DND-41 (cell line): ENCODE results near the gene SLFN12L.

Experiments used
- ATAC-seq: fragments of 200-7000 bp; cut with Tn5 transposase; 3 replicates; pipeline ENCODE4 v1.9.1; 2021; ENCODE audit warnings: low read depth; ENCODE audit not compliant: insufficient read depth
- DNase-seq: peaks from one replicate; pipeline ENCODE4 v3.0.0-alpha.2; 2020
- H2AFZ ChIP-seq: 2 replicates; pipeline ENCODE4 v1.6.0; 2012; ENCODE audit warnings: low read depth, low read length
- H3K27ac ChIP-seq: 2 replicates; pipeline ENCODE4 v1.5.1; 2012; ENCODE audit warnings: low read length, inconsistent platforms
- H3K27me3 ChIP-seq: fragments of 200-600 bp; sonication (generic); 2 replicates; pipeline ENCODE4 v1.6.0; 2012; ENCODE audit warnings: low read length, mild to moderate bottlenecking, inconsistent platforms; ENCODE audit not compliant: insufficient read depth, poor library complexity
- H3K36me3 ChIP-seq: 2 replicates; pipeline ENCODE4 v1.5.1; 2012; ENCODE audit warnings: low read length, inconsistent platforms; ENCODE audit not compliant: insufficient read depth
- H3K4me1 ChIP-seq: 2 replicates; pipeline ENCODE4 v1.5.1; 2012; ENCODE audit warnings: mild to moderate bottlenecking, low read length; ENCODE audit not compliant: insufficient read depth
- H3K4me2 ChIP-seq: 2 replicates; pipeline ENCODE4 v1.6.0; 2012; ENCODE audit warnings: mild to moderate bottlenecking, moderate library complexity, low read length, inconsistent platforms; ENCODE audit not compliant: insufficient read depth
- H3K4me3 ChIP-seq, 2 experiments: fragments of 200-600 bp in 1 of 2; shearing (Covaris generic) in 1 of 2; 2 replicates each; pipeline ENCODE4 v1.5.1; 2012 to 2016; ENCODE audit warnings: inconsistent platforms in 2 of 2, low read length in 2 of 2, mild to moderate bottlenecking in 2 of 2, low read depth in 1 of 2, moderate library complexity in 1 of 2
- H3K79me2 ChIP-seq: 2 replicates; pipeline ENCODE4 v1.6.0; 2012; ENCODE audit warnings: low read length, inconsistent platforms; ENCODE audit not compliant: insufficient read depth
- H3K9ac ChIP-seq: 2 replicates; pipeline ENCODE4 v1.6.0; 2012; ENCODE audit warnings: low read depth, mild to moderate bottlenecking, inconsistent platforms, low read length, moderate library complexity
- H3K9me3 ChIP-seq: 2 replicates; pipeline ENCODE4 v1.5.1; 2012; ENCODE audit warnings: low read length, moderate library complexity, mild to moderate bottlenecking, inconsistent platforms; ENCODE audit not compliant: insufficient read depth, severe bottlenecking
- H4K20me1 ChIP-seq: 2 replicates; pipeline ENCODE4 v1.6.0; 2012; ENCODE audit warnings: low read length; ENCODE audit not compliant: insufficient read depth
- CTCF ChIP-seq: IDR thresholded peaks from 2 replicates; pipeline ENCODE4 v1.5.1; 2012; ENCODE audit warnings: borderline replicate concordance, low read length, moderate library complexity, mild to moderate bottlenecking; ENCODE audit not compliant: poor library complexity, severe bottlenecking; ENCODE audit errors: extremely low read depth
- EZH2 ChIP-seq: IDR thresholded peaks from 3 replicates; pipeline ENCODE4 v1.6.1; 2012; ENCODE audit warnings: borderline replicate concordance, low read depth, mild to moderate bottlenecking, moderate library complexity, low read length, inconsistent platforms; ENCODE audit not compliant: severe bottlenecking

SLFN12L gene

GRCh38 chr17:35537601-35538141 is at the start of gene SLFN12L:
Gene SLFN12L, minus strand, starts transcription at chr17:35537678. Its CDS starts 15,314 bp downstream, at chr17:35522364.
- no peak for TF ChIP-seq EZH2
- TF ChIP-seq CTCF, result no peak
- H3K79me2 ChIP-seq, result peaks cover 74% of the 10 kb centered on the region
- peaks cover 95% of the 10 kb centered on the region for H3K4me1 ChIP-seq
- H3K36me3 ChIP-seq, result peaks cover 3% of the 10 kb centered on the region; the same call in 1 of the 2 replicates
- ATAC-seq (peak; percentile 69), DNase-seq (peak; percentile 83)
- H3K4me3 ChIP-seq, result peak within 1 kb of the TSS; percentile 26 to 58
- H3K27me3 ChIP-seq, result no peaks in the 10 kb centered on the region
- H2AFZ ChIP-seq, result 0 out of 2 replicates have a peak within 1 kb of the TSS, but pooled peaks have one; percentile 9
- H3K9me3 ChIP-seq, result no peaks in the 10 kb centered on the region
- H3K9ac ChIP-seq, result peak within 1 kb of the TSS; percentile 77
- H4K20me1 ChIP-seq, result peaks cover 8% of the 10 kb centered on the region
- H3K4me2 ChIP-seq, result peak within 1 kb of the TSS; percentile 67
- peak within 1 kb of the TSS; percentile 96 for H3K27ac ChIP-seq

- no peak for TF ChIP-seq EZH2
- TF ChIP-seq CTCF, result no peak
- no peaks in the 10 kb centered on the region for H3K27me3 ChIP-seq
- ATAC-seq (peak; percentile 2; the same call in 1 of the 3 replicates), DNase-seq (no peak)
- H3K9ac ChIP-seq, result peak overlapping the region; percentile 82
- H3K4me3 ChIP-seq, result peak overlapping the region; percentile 58 to 94; a peak in 3 of 4 replicates
- no peaks in the 10 kb centered on the region for H3K9me3 ChIP-seq
- H3K79me2 ChIP-seq, result peaks cover 44% of the 10 kb centered on the region
- peaks cover 35% of the 10 kb centered on the region for H3K4me1 ChIP-seq
- peak overlapping the region; percentile 98 for H2AFZ ChIP-seq
- H4K20me1 ChIP-seq, result no peaks in the 10 kb centered on the region
- H3K36me3 ChIP-seq, result peaks cover 3% of the 10 kb centered on the region; the same call in 1 of the 2 replicates
- H3K27ac ChIP-seq, result peak overlapping the region; percentile 94
- H3K4me2 ChIP-seq, result peak overlapping the region; percentile 63
These were observed 49.1 kb upstream of the SLFN12L start for GRCh38 chr17:35586569-35587073.

GRCh38 chr17:35584061-35584460 is 46.6 kb upstream of the SLFN12L start:
- no peak overlapping the region for H2AFZ ChIP-seq
- TF ChIP-seq CTCF (no peak), EZH2 (no peak)
- H3K4me3 ChIP-seq, result no peak overlapping the region
- peaks cover 3% of the 10 kb centered on the region; the same call in 1 of the 2 replicates for H3K36me3 ChIP-seq
- no peaks in the 10 kb centered on the region for H4K20me1 ChIP-seq
- no peak overlapping the region for H3K27ac ChIP-seq
- H3K4me1 ChIP-seq, result peaks cover 33% of the 10 kb centered on the region
- DNase-seq, result no peak
- H3K9me3 ChIP-seq, result no peaks in the 10 kb centered on the region
- H3K79me2 ChIP-seq, result peaks cover 23% of the 10 kb centered on the region
- no peak for ATAC-seq
- no peaks in the 10 kb centered on the region for H3K27me3 ChIP-seq
- H3K9ac ChIP-seq, result no peak overlapping the region
- H3K4me2 ChIP-seq, result no peak overlapping the region
